PC-3 (cell line): Measurements from ENCODE around the gene KDM1A.

Experiments used
- CTCF ChIP-seq: fragments of 300-600 bp; sonication (generic); conservative IDR thresholded peaks from 2 replicates; pipeline ENCODE4 v1.5.1; 2017; ENCODE audit warnings: antibody characterized with exemption, low read depth, mild to moderate bottlenecking, low read length
- EZH2 ChIP-seq: fragments of 300-600 bp; sonication (generic); IDR thresholded peaks from one replicate; pipeline ENCODE4 v1.6.1; 2017; ENCODE audit warnings: antibody characterized with exemption, mild to moderate bottlenecking, low read length; ENCODE audit not compliant: unreplicated experiment
- EZH2phosphoT487 ChIP-seq: fragments of 300-600 bp; sonication (generic); IDR thresholded peaks from 2 replicates; pipeline ENCODE4 v1.6.1; 2018; ENCODE audit warnings: mild to moderate bottlenecking, antibody characterized with exemption, low read length, borderline replicate concordance

GRCh38 chr1:23102289-23102688, 83.0 kb downstream of the KDM1A start:
- TF ChIP-seq CTCF (no peak), EZH2 (no peak), EZH2phosphoT487 (no peak)
